Neural cell (in vitro differentiated cells): ENCODE data around the gene TMEM175. TPM values are rescaled to one million over a fixed set of nuclear protein-coding genes. Genes with fewer than 3 reads are reported as not detected.

Experiments
- H2AFZ ChIP-seq: fragments of 200-600, 300-800 bp; sonication (generic), shearing (Covaris generic); 2 replicates; pipeline ENCODE4 v1.6.0; 2014; ENCODE audit warnings: low read depth, mild to moderate bottlenecking, antibody characterized with exemption, low read length, moderate library complexity
- H3F3A ChIP-seq: fragments of 200-600 bp; shearing (Covaris generic); 2 replicates; pipeline ENCODE4 v1.6.1; 2016; ENCODE audit warnings: mild to moderate bottlenecking, moderate library complexity, mixed read lengths, antibody characterized with exemption, low read length; ENCODE audit not compliant: insufficient read depth, poor library complexity, severe bottlenecking
- H3K27ac ChIP-seq: fragments of 200-600, 300-800 bp; sonication (generic), shearing (Covaris generic); 2 replicates; pipeline ENCODE4 v1.5.1; 2014; ENCODE audit warnings: mild to moderate bottlenecking, low read length, moderate library complexity
- H3K27me3 ChIP-seq: fragments of 300-800, 200-600 bp; sonication (generic), shearing (Covaris generic); 2 replicates; pipeline ENCODE4 v1.6.0; 2014; ENCODE audit warnings: mild to moderate bottlenecking, low read depth, low read length, moderate library complexity; ENCODE audit not compliant: insufficient read depth
- H3K36me3 ChIP-seq: fragments of 300-800, 200-600 bp; sonication (generic), shearing (Covaris generic); 2 replicates; pipeline ENCODE4 v1.5.1; 2014; ENCODE audit warnings: mild to moderate bottlenecking, antibody characterized with exemption, low read length, moderate library complexity; ENCODE audit not compliant: insufficient read depth
- H3K4me2 ChIP-seq: fragments of 300-800, 200-600 bp; sonication (generic), shearing (Covaris generic); 2 replicates; pipeline ENCODE4 v1.6.0; 2014; ENCODE audit warnings: mild to moderate bottlenecking, low read length
- H3K4me3 ChIP-seq: fragments of 300-800, 200-600 bp; sonication (generic), shearing (Covaris generic); 2 replicates; pipeline ENCODE4 v1.5.1; 2014; ENCODE audit warnings: mild to moderate bottlenecking, low read length, moderate library complexity
- H3K79me2 ChIP-seq: fragments of 200-600 bp; shearing (Covaris generic); replicated peaks from 2 replicates; pipeline ENCODE4 v1.6.0; 2014; ENCODE audit warnings: mild to moderate bottlenecking, low read length, moderate library complexity; ENCODE audit not compliant: insufficient read depth
- H3K9ac ChIP-seq: fragments of 300-800, 200-600 bp; sonication (generic), shearing (Covaris generic); 2 replicates; pipeline ENCODE4 v1.6.1; 2016; ENCODE audit warnings: mild to moderate bottlenecking, low read length, mixed read lengths
- H3K9me2 ChIP-seq: fragments of 200-600 bp; shearing (Covaris generic); 2 replicates; pipeline ENCODE4 v1.6.1; 2016; ENCODE audit warnings: mild to moderate bottlenecking, low read length, mixed read lengths; ENCODE audit not compliant: insufficient read depth
- H3K9me3 ChIP-seq: fragments of 200-600, 300-800 bp; sonication (generic), shearing (Covaris generic); 2 replicates; pipeline ENCODE4 v1.6.1; 2016; ENCODE audit warnings: mild to moderate bottlenecking, mixed run types, low read length, moderate library complexity, mixed read lengths
- H4K20me1 ChIP-seq: fragments of 200-600 bp; shearing (Covaris generic); 2 replicates; pipeline ENCODE4 v1.6.1; 2016; ENCODE audit warnings: mild to moderate bottlenecking, mixed run types; ENCODE audit not compliant: insufficient read depth
- EZH2 ChIP-seq: fragments of 200-600, 300-800 bp; shearing (Covaris generic), sonication (generic); IDR thresholded peaks from 2 replicates; pipeline ENCODE4 v1.6.1; 2014; ENCODE audit warnings: antibody characterized with exemption, low read length, borderline replicate concordance, mild to moderate bottlenecking; ENCODE audit not compliant: insufficient read depth, poor library complexity, severe bottlenecking
- MXI1 ChIP-seq: fragments of 450-650 bp; conservative IDR thresholded peaks from 2 replicates; pipeline ENCODE4 v1.6.1; 2014; ENCODE audit warnings: antibody characterized with exemption, mild to moderate bottlenecking; ENCODE audit not compliant: poor library complexity, severe bottlenecking
- POLR2AphosphoS5 ChIP-seq: IDR thresholded peaks from 2 replicates; pipeline ENCODE4 v1.6.1; 2012
- RAD21 ChIP-seq: fragments of 450-650 bp; conservative IDR thresholded peaks from 2 replicates; pipeline ENCODE4 v1.6.1; 2014; ENCODE audit warnings: antibody characterized with exemption, mild to moderate bottlenecking, moderate library complexity
- REST ChIP-seq: IDR thresholded peaks from 2 replicates; pipeline ENCODE4 v1.6.1; 2012; ENCODE audit warnings: borderline replicate concordance
- SMC3 ChIP-seq: fragments of 450-650 bp; conservative IDR thresholded peaks from 2 replicates; pipeline ENCODE4 v1.6.1; 2014; ENCODE audit warnings: antibody characterized with exemption, mild to moderate bottlenecking, moderate library complexity; ENCODE audit not compliant: poor library complexity
- TAF1 ChIP-seq: IDR thresholded peaks from 2 replicates; pipeline ENCODE4 v1.6.1; 2012; ENCODE audit warnings: low read depth
- polyA plus RNA-seq: library from polyadenylated mRNA; depleted of rRNA; stranded (reverse); fragments of >200 nt; gene quantifications from 2 replicates; pipeline ENCODE4 v1.2.3, GENCODE V29; 2014
- TF ChIP-seq, protein P1 (sequence below): fragments of 450-650 bp; IDR thresholded peaks from 2 replicates; pipeline ENCODE4 v1.5.1; 2014; ENCODE audit warnings: antibody characterized with exemption, mild to moderate bottlenecking, moderate library complexity; ENCODE audit not compliant: poor library complexity, severe bottlenecking

TMEM175 gene
- polyA plus RNA-seq, 1 donor from 2014 or later, result 36.9 TPM

- Histone ChIP-seq H3K9ac (no peak within 1 kb of the TSS), H3K4me2 (no peak within 1 kb of the TSS), H3K9me2 (no peaks in the 10 kb centered on the region), H4K20me1 (no peaks in the 10 kb centered on the region), H3F3A (no peaks in the 10 kb centered on the region), H3K79me2 (no peaks in the 10 kb centered on the region), H2AFZ (no peak within 1 kb of the TSS), H3K4me3 (no peak within 1 kb of the TSS), H3K27me3 (peaks cover 18% of the 10 kb centered on the region), H3K36me3 (no peaks in the 10 kb centered on the region), H3K27ac (no peak within 1 kb of the TSS), H3K9me3 (no peaks in the 10 kb centered on the region)
- TF ChIP-seq, protein P1, sequence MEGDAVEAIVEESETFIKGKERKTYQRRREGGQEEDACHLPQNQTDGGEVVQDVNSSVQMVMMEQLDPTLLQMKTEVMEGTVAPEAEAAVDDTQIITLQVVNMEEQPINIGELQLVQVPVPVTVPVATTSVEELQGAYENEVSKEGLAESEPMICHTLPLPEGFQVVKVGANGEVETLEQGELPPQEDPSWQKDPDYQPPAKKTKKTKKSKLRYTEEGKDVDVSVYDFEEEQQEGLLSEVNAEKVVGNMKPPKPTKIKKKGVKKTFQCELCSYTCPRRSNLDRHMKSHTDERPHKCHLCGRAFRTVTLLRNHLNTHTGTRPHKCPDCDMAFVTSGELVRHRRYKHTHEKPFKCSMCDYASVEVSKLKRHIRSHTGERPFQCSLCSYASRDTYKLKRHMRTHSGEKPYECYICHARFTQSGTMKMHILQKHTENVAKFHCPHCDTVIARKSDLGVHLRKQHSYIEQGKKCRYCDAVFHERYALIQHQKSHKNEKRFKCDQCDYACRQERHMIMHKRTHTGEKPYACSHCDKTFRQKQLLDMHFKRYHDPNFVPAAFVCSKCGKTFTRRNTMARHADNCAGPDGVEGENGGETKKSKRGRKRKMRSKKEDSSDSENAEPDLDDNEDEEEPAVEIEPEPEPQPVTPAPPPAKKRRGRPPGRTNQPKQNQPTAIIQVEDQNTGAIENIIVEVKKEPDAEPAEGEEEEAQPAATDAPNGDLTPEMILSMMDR, result no peak
- TF ChIP-seq REST (no peak), EZH2 (no peak), MXI1 (no peak), POLR2AphosphoS5 (no peak), RAD21 (no peak), TAF1 (no peak), SMC3 (no peak)
These were observed 61.1 kb downstream of the TMEM175 start, which contains the start of gene SLC26A1 for GRCh38 chr4:993111-994029. Gene SLC26A1 (minus strand): TSS chr4:993404. CDS start chr4:991703, 1,701 bp downstream.

DNA sequence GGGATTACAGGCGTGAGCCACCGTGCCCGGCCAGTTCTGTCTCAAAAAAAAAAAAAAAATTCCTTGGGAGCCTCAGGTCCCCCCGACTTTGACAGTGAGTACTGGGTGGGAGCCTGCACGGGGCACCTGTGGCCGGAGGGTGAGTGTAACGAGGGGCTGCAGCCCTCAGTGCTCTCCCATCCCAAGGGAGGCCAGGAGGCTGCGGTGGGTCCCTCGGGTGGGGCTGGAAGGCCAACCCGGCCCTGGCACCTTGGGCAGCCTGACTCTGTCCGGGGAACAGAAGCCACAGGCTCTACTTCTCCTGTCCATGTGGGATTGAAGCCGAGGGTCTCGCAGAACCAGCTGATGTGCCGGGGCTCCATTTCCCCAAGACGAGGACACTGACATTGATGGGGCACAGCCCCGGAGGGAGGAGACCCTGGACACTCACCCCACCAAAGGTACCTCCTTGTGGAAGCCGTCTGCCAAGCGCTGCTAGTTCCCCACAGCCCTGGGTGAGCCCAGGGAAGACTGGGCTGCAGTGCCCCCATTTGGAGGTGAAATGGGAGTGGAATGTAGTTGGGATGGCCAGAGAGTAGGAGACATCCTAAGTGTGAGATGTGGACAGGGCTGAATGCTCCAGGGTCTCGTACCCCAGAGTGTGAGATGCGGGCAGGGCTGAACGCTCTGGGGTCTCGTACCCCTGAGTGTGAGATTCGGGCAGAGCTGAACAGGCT, 63.2 kb downstream of the TMEM175 start:
- no peaks in the 10 kb centered on the region for H3K9me2 ChIP-seq
- no peak overlapping the region for H3K27ac ChIP-seq
- no peak for TF ChIP-seq SMC3
- no peak for TF ChIP-seq MXI1
- TF ChIP-seq REST, result no peak
- no peak for TF ChIP-seq POLR2AphosphoS5
- H3K36me3 ChIP-seq, result no peaks in the 10 kb centered on the region
- H3K4me3 ChIP-seq, result no peak overlapping the region
- H3K4me2 ChIP-seq, result no peak overlapping the region
- no peak overlapping the region for H3K9ac ChIP-seq
- H3F3A ChIP-seq, result no peaks in the 10 kb centered on the region
- H3K9me3 ChIP-seq, result no peaks in the 10 kb centered on the region
- H2AFZ ChIP-seq, result no peak overlapping the region
- H3K79me2 ChIP-seq, result no peaks in the 10 kb centered on the region
- H4K20me1 ChIP-seq, result no peaks in the 10 kb centered on the region
- H3K27me3 ChIP-seq, result peaks cover 20% of the 10 kb centered on the region
